Left kidney (tissue), 8 donors: ENCODE measurements around the gene LAMB1. TPM values are rescaled to one million over a fixed set of nuclear protein-coding genes. Genes with fewer than 3 reads are reported as not detected.
"Not testable (repeated sequence)": the region's sequence is repeated elsewhere in the genome, so short reads cannot be mapped to it uniquely, and the experiment has no call there.

Experiments used
- DNase-seq: peaks from one replicate; pipeline ENCODE4 v3.0.0-alpha.2; 2013
- long read RNA-seq, 8 donors: transcript quantifications; one replicate each; lab custom pipeline, GENCODE V29; 2026
- polyA plus RNA-seq: library from polyadenylated mRNA; unstranded; fragments of 120-200 nt; gene quantifications from one replicate; pipeline ENCODE4 v1.2.1, GENCODE V29; 2013; ENCODE audit not compliant: insufficient read length

Gene LAMB1
- polyA plus RNA-seq = 826 TPM
- long read RNA-seq, donor 1, full-length matches to known transcripts = 47 of 391 reads
- long read RNA-seq, donor 1, partial matches to known transcripts = 339 of 391 reads
- long read RNA-seq, donor 1, other reads (novel, unspliced or antisense) = 5 of 391 reads
- long read RNA-seq, donor 2, full-length matches to known transcripts = 40 of 616 reads
- long read RNA-seq, donor 2, partial matches to known transcripts = 576 of 616 reads
- long read RNA-seq, donor 2, other reads (novel, unspliced or antisense) = 0 of 616 reads
- long read RNA-seq, donor 3, full-length matches to known transcripts = 31 of 424 reads
- long read RNA-seq, donor 3, partial matches to known transcripts = 393 of 424 reads
- long read RNA-seq, donor 3, other reads (novel, unspliced or antisense) = 0 of 424 reads
- long read RNA-seq, donor 4, transcript LAMB1-207 (2 exons, 764 nt) = major isoform, 9 of 72 reads
- long read RNA-seq, donor 4, partial matches to known transcripts = 56 of 72 reads
- long read RNA-seq, donor 4, other reads (novel, unspliced or antisense) = 0 of 72 reads
- long read RNA-seq, donor 5, full-length matches to known transcripts = 60 of 627 reads
- long read RNA-seq, donor 5, partial matches to known transcripts = 556 of 627 reads
- long read RNA-seq, donor 5, other reads (novel, unspliced or antisense) = 11 of 627 reads
- long read RNA-seq, donor 6, full-length matches to known transcripts = 53 of 317 reads
- long read RNA-seq, donor 6, partial matches to known transcripts = 264 of 317 reads
- long read RNA-seq, donor 6, other reads (novel, unspliced or antisense) = 0 of 317 reads
- long read RNA-seq, donor 7, full-length matches to known transcripts = 65 of 818 reads
- long read RNA-seq, donor 7, partial matches to known transcripts = 748 of 818 reads
- long read RNA-seq, donor 7, other reads (novel, unspliced or antisense) = 5 of 818 reads
- long read RNA-seq, donor 8, full-length matches to known transcripts = 28 of 204 reads
- long read RNA-seq, donor 8, partial matches to known transcripts = 176 of 204 reads
- long read RNA-seq, donor 8, other reads (novel, unspliced or antisense) = 0 of 204 reads

DNA sequence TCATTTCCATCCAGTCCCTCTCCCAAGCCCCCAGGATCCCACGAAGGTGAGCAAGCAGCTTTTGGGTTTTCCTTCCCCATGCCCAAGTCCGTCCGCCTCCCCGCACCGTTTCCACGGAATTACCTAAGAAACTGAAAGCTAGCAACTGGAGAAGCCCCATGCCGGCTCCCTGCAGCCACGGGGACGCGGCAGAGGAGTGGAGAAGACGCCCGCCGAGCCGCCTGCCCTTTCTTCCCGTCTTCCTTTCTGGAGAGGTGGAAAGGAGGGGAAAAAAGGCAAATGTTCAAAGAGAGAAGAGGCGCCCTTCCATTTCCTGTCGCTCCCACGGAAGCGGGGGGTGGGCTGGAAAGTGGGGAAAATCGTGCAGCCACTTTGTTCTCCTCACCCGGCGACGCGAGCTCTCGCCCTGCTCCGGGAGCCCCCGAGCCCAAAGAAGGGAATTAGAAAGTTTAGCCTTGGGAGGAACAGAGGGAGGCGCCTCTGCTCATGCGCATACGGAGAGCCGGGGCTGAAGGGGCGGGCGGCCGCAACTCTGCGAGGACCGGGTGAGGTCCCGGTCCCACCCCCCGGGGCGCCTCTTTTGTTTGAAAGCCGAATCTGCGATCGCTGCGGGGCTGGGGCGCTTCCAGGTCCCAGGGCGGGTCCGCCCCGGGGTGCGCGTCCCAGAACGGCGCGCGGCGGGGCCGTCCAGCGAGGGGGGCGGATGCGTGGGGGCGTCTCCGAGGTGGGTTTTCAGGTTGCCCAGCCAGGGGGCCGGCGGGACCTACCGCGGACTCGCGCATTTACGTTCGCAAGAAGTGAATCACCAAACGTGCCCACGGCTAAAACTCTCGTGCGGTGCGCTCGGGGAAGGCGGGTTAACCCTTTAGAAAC lies at the start of gene LAMB1:
LAMB1 (minus strand) TSS at position 436 of the 873 bp plus-strand sequence; CDS start at position 160, 276 bp downstream.
- peak; percentile 79 for DNase-seq

DNA sequence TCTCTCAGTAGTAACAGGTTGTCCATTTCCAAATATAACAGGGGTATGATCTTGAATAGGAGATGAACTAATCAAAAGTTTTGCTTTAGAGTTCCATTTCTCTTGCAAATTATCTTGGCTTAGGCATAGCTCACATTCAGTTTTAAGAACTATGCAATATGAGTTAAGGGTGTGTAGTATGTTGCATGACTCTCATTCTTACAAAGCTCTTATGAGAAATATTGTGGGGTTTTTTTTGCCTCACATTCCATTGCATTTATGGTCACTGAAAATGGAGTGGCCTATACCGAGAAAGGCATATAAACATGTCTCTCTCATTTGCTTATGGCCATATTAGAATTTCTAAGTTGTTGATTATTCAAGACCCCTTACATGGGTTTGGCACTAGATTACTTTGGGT lies 48.5 kb upstream of the LAMB1 start:
- no peak for DNase-seq

DNA sequence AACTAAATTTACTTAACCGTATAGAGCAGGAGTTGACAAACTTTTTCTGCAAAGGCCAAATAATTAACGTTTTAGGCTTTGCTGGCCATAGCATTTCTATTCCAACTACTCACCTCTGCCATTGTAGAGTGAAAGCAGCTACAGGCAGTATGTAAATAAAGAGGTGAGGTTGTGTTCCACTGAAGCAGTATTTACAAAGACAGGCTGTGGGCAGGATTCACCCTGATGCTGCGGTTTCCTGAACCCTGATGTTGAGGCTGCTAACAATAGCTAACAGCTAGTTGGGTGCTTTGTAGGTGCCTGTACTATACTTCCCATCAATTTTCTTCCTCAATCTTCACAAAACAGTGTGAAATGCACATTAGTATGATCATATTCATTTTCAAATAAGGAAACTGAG lies 47.0 kb upstream of the LAMB1 start:
- no peak for DNase-seq

DNA sequence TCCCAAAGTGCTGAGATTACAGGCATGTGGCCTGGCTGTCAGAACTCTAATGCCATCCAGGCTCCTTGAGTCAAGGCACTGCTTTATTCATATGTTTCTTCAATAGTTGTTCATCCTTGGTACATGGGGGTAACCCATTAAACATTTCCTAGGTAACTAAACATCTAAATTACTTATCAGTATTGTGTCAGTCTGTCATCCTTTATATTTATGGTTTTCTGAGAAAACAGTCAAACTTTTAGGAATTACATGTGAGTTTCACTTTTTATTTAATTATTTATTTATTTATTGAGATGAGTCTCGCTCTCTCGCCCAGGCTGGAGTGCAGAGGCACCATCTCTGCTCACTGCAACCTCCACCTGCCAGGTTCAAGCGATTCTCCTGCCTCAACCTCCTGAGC lies 45.5 kb upstream of the LAMB1 start:
- DNase-seq = no peak

DNA sequence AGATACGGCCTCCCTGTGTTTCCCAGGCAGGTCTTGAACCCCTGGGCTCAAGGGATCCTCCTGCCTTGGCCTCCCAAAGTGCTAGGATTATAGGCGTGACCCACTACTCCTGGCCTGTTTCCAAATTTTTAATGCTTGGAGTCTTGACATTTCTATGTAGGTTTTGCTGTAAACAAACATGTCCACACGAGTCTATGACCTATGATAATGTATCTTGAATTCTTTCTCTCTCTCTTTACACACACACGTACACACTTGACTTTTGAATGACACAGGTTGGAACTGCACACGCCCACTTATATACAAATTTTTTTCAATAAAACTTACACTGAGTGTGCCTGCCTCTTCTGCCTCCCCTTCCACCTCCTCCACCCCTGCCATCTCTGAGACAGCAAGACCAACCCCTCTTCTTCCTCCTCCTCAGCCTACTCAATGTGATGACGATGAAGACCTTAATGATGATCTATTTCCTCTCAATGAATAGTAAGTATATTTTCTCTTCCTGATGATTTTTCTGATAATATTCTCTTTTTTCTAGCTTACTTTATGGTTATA lies 44.1 kb upstream of the LAMB1 start:
- no peak for DNase-seq

DNA sequence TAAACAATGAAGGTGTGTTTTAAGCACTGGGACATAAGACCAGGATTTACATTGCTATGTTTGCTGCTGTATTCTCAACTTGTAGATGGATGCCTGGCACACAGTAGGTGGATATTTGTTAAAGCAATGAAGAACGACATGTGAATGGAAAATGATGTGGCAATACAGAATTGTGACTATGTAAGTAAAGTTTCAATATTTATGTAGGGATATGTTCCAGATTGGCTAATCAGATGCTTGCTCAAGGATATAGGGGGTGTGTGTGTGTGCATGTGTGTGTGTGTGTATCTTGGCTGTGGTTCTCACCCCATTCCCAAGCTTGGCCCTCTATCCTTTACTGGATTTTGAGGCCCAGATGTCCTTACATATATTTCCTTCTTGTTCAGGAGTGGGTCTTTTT lies 42.7 kb upstream of the LAMB1 start:
- no peak for DNase-seq

DNA sequence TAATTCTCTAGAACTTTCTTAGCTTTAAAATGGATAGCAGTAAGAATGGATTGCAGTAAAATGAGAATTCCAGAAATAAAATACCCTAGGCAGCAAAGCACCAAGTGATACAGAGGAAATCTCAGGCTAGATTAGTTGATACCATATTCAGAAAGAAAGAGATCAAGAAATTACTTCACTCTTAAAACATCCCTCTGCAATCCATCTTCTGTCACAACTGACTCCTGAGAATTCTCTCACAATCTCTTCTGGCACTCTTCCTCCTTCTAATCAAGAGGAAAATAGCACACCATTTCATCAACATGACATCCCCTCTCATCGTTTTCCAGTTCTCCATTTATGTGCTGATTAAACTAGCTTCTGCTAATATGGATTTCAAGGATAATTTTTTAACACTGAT lies 42.2 kb upstream of the LAMB1 start:
- DNase-seq = no peak

DNA sequence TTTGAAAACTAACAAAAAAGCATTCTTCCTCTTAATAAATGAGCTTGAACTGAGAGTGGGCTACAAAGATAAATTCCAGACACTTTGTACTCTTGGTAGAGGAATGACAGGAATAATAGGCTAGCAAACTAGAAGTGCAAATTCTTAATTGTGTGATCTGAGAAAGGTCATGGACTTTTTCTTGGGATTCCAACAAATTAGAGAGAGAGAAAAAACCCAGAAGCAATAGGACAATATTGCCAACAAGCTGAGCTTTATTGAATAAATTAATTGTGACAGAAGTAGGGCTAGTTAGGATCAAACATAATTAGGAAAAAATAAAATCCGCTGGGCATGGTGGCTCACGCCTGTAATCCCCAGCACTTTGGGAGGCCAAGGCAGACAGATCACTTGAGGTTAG lies 41.4 kb upstream of the LAMB1 start:
- no peak for DNase-seq

DNA sequence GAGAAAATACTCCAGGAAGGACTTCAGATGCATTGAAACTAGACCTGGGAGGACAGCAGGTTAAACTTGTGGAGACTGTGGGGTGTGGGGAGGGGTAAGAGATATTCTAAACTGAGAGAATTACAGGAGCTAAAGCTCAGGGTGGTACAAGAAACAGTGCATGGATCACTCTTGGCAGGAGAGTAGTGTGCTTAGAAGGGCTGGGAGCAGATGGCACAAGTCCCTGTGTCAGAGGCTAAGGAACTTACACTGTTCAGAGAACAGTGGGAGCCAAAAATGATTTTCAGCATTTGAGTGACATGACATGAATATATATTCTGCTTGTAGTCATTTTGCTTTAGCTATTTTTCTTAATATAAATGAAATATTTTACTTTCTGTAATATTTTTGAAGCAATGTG lies 36.0 kb upstream of the LAMB1 start:
- no peak for DNase-seq

DNA sequence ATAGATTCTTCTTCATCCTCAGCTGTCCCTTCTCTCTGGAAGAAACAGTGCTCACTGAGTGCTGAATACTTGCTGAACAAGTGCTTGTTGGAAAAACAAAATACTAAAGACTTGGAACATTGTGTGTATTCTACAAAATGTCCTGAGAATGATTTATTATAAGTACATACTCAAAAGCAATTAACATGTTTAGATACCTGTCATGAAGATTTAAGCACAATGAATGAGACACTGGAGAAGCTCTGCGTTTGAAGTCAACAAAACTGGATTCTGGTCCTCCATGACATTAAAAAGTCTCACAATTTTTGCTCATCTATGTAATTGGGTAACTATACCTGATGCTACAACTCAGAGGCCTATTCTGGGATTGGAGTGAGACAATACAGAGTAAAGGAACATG lies 34.8 kb upstream of the LAMB1 start:
- DNase-seq = no peak

DNA sequence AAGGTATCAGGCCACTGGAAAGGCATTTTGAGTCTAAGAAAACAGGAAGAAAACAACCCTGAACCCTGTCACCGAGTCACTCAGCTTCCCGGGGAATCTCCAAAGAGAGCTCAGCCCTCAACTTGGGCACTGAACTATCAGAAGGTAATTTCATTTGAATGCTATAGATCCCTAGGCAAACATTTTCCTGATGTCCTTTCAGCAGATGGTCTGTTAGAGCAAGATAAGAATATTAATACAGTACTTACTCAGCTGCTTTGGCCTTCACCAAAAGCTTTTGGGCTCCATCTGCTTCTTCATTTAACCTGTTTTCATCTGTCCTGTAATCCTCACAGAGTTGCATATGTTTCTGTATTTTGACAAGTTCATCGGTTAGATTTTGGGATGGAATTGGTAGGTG lies 34.2 kb upstream of the LAMB1 start:
- DNase-seq = no peak

DNA sequence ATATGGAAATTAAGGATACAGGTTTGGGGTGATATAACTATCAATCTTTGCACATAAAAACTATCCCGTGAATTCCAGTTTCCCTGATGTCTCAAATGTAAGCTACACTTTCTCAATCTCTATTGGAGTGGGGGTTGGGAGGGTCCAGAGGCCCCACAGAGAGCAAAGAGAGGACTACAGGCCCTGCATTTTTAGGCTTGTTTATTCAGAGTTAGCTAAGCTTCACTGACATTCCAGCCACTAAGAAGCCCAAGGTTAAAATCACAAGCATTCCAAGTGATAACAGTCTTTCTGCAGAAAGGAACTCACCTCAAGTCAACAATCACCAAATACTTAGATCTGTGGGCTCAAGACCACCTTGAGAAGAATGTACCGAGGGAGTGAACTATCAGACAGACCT lies 31.6 kb upstream of the LAMB1 start:
- DNase-seq = no peak

DNA sequence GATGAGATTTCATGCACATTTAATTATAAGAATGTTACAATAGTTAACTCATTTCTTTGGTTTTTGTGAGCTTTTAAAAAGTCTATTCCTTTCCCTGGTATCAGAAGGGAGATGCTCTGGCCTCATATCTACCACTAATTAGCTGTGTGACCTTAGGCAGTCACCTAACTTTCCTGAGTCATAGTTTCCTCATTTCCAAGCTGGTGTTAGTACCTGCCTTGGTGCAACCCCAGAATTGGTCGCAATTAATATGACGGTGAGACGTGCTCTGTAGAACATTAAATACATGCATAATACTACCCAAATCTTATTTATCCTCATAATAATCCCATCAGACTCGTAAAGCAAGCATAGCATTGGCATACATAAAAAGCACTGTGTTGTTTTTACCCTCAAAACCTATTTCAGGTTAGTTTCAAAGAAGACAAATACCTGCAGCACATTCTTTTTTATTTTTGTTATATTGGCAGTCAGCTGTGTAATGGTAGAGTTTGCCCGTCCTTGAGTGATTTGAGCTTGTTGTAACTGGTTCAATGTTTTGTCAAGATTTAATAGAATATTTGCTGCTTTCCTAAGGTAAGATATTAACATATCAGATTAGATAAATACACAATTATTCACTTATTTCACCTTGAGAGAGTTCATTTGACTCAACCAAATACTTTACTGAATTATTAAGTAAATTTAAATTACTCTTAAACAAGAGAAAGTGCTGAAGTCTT lies 31.0 kb upstream of the LAMB1 start:
- DNase-seq = no peak

DNA sequence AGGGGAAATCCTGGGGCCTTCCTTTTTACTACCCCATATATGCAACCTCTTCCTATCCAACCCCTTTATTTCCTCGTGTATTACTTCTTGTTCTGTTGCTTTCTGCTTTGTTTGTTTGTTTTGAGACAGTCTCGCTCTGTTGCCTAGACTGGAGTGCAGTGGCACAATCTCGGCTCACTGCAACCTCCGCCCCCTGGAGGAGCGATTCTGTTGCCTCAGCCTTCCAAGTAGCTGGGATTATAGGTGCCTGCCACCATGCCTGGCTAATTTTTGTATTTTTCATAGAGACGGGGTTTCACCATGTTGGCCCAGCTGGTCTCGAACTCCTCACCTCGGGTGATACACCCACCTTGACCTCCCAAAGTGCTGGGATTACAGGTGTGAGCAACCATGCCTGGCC lies 30.3 kb upstream of the LAMB1 start:
- not testable (repeated sequence) for DNase-seq

DNA sequence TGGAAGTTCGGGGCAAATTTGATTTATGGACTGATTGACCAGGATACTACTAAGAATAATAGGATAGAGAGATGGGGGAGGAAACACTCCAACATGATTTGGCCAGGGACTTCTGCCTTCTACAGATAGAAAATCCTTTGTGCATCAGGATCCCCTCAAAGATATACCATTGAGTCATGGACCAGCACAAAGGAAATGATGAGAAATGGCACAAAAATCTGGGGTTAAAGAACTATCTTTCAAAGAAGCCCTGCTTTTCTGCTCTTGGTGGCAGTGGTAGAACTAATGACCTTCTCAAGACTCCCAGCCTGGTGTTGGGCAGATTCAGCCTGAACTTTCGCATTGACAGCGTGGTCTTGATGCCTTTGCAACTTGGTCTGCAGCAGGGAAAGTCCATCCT lies 27.6 kb upstream of the LAMB1 start:
- no peak for DNase-seq

DNA sequence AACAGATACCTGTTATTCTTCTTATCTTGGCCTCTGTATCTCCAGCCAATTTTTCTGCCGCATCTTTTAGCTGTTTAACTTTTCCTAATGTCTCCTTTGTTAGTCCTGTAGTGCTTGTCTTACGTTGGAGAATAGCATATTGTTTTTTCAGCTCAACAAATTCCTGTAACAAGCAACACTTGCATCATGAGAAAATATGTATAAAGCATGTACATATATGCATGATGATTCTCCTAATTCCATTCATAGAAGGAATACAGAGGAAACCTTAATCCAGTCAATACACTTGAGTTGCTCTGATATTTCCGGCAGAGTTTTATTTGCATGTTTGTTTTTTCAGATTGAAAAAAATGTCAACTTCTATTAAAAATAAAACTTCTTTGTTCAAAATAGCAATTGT lies 26.1 kb upstream of the LAMB1 start:
- DNase-seq = no peak

DNA sequence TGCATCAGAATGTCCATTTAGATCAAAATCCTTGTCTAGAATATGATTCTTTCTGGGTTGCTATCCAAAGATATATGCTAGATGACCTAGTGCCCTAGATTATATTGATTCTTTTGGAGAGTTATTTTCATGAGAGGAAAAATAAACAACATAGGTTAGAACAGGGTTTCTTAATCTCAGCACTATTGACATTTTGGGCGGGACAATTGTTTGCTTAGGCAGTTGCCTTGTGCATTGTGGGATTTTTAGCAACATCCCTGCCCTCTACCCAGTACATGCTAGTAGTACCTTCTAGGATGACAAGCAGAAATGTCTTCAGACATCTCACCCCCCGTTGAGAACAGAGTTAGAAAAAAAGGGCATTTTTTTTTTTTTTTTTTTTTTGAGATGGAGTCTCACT lies 25.1 kb upstream of the LAMB1 start:
- no peak for DNase-seq

DNA sequence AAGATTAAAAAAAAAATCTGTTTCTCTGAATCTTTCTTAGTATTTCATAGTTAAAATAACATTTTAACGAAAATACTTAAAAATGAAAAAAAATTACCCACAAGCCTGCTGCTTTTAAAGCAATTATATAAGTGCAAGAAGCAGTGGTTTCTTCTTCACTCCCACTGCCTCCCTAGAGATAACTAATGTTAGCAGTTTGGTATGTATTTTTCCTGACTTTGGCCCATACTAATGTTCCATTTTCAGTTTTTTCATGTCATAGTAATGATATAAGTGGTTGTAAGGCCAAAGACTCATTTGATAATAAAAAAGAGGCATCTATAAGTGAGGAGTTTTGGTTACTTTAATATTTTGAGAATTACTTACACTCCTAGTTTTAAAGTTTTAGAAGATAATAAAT lies 24.3 kb upstream of the LAMB1 start:
- no peak for DNase-seq

DNA sequence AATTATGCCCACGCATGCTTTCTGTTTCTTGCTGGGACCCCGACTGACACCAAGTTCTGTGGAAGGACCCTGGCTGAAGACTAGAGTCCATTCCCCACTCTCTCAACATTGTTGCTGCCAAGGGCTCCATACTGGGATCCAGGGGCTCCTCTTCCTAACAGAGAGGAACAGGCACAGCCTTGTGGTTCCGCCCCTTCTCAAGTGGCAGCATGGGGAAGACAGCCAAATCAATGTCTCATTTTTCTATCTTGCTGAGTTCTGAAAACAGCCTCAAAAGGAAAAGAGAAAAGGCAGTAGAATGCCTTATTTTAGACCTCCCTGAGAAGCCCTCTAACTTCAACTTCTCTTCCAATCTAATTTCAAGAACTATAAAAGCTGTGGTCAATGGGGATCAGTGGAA lies 23.7 kb upstream of the LAMB1 start:
- no peak for DNase-seq

DNA sequence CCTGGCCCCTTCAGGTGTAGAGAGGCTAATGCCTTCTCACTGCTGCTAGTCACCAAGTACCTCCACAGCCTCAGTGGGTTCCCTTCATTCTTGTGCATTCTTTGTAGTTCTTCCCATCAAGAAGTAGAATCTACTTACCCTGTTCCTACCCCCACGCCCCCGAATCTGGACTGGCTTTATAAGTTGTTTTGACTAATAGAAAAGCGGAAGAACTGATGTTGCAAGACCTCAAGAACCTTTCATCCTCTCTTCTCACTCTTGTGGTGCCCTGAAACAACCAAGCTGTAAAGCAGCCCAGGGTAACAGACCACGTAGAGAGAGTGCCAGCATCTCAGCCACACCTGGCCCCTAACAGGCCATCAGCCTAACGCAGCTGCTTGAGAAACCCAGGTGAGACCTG lies 23.2 kb upstream of the LAMB1 start:
- DNase-seq = no peak

DNA sequence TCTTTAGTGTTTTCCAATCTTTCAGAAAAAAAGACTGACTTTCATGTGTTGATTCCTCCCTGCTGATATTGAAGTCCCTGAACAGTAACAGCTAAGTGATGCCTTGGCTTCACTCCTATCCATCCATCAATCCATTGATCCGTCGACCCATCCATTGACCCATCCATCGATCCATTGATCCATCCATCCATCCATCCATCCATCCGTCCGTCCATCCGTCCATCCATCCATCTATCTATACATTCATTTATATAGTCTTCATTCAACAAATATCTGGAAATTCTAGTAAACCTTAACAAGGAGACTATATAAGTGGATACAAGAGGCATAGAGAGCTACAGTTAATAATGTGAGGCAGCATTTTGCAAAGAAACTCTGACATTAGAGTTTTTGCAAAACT lies 21.6 kb upstream of the LAMB1 start:
- DNase-seq = no peak
